ENCODE data around the gene IFNGR1. TPM values are rescaled to one million over a fixed set of nuclear protein-coding genes. Genes with fewer than 3 reads are reported as not detected.

The IFNGR1 gene
- total and polyA plus RNA-seq, 2 of the 13 experiments (the other 11 are each of a cell fraction or from before 2014, with no cell fraction given), result 82.8 to 87.8 TPM

- TF ChIP-seq HNRNPLL (IDR thresholded peaks at IDR 0.05; ENCODE audit: low read depth, low read length, poor library complexity, severe bottlenecking) (peak; percentile 87), ZNF800 (CRISPR knock-in tag; IDR thresholded peaks at IDR 0.05) (peak; percentile 56), TOPORS (CRISPR knock-in tag; IDR thresholded peaks at IDR 0.05) (0 out of 2 replicates have a peak, but pooled peaks have one; percentile 26), RFX5 (IDR thresholded peaks at IDR 0.05; ENCODE audit: low read depth, low read length) (peak; percentile 38; the same call in 1 of the 2 replicates), ZNF780A (CRISPR knock-in tag; IDR thresholded peaks at IDR 0.05) (0 out of 2 replicates have a peak, but pooled peaks have one; percentile 73), RFX3 (CRISPR knock-in tag; IDR thresholded peaks at IDR 0.05) (no peak), ZNF614 (CRISPR knock-in tag; IDR thresholded peaks at IDR 0.05; ENCODE audit: borderline replicate concordance) (peak; percentile 90), PPARG (CRISPR knock-in tag; conservative IDR thresholded peaks at IDR 0.05) (peak; percentile 89), NAIF1 (CRISPR knock-in tag; IDR thresholded peaks at IDR 0.05; ENCODE audit: borderline replicate concordance) (peak; percentile 87), ZSCAN21 (CRISPR knock-in tag; IDR thresholded peaks at IDR 0.05; ENCODE audit: borderline replicate concordance) (peak; percentile 99; the same call in 1 of the 2 replicates), SRSF1 (optimal IDR thresholded peaks at IDR 0.05; ENCODE audit: low read depth, low read length) (peak; percentile 41), ZNF234 (CRISPR knock-in tag; conservative IDR thresholded peaks at IDR 0.05) (peak; percentile 94), SIN3B (IDR thresholded peaks at IDR 0.05; ENCODE audit: low read length) (peak; percentile 42; the same call in 1 of the 2 replicates), HES4 (CRISPR knock-in tag; IDR thresholded peaks at IDR 0.05; ENCODE audit: borderline replicate concordance) (peak; percentile 88; the same call in 1 of the 2 replicates), CBFB (CRISPR knock-in tag; IDR thresholded peaks at IDR 0.05) (peak; percentile 92), ZNF205 (CRISPR knock-in tag; IDR thresholded peaks at IDR 0.05) (peak; percentile 65), CENPT (CRISPR knock-in tag; IDR thresholded peaks at IDR 0.05; ENCODE audit: low read depth) (no peak), ZNF790 (CRISPR knock-in tag; IDR thresholded peaks at IDR 0.05; ENCODE audit: borderline replicate concordance) (0 out of 2 replicates have a peak, but pooled peaks have one; percentile 76), ZNF891 (CRISPR knock-in tag; IDR thresholded peaks at IDR 0.05) (peak; percentile 98), ZNF598 (CRISPR knock-in tag; IDR thresholded peaks at IDR 0.05; ENCODE audit: borderline replicate concordance) (peak; percentile 99), HMG20B (CRISPR knock-in tag; conservative IDR thresholded peaks at IDR 0.05) (peak; percentile 43), SNAPC5 (CRISPR knock-in tag; IDR thresholded peaks at IDR 0.05; ENCODE audit: borderline replicate concordance) (peak; percentile 50; the same call in 1 of the 2 replicates), MTA3 (CRISPR knock-in tag; IDR thresholded peaks at IDR 0.05) (no peak), ZKSCAN5 (CRISPR knock-in tag; IDR thresholded peaks at IDR 0.05) (no peak)
- TF ChIP-seq, protein P1, sequence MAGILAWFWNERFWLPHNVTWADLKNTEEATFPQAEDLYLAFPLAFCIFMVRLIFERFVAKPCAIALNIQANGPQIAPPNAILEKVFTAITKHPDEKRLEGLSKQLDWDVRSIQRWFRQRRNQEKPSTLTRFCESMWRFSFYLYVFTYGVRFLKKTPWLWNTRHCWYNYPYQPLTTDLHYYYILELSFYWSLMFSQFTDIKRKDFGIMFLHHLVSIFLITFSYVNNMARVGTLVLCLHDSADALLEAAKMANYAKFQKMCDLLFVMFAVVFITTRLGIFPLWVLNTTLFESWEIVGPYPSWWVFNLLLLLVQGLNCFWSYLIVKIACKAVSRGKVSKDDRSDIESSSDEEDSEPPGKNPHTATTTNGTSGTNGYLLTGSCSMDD (CRISPR knock-in tag; IDR thresholded peaks at IDR 0.05), result no peak
- TF ChIP-seq, protein P2, sequence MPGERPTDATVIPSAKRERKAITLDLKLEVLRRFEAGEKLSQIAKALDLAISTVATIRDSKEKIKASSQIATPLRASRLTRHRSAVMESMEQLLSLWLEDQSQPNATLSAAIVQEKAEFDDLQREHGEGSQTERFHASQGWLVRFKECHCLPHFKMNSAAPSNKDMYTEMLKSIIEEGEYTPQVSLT (CRISPR knock-in tag; IDR thresholded peaks at IDR 0.05; ENCODE audit: borderline replicate concordance, low read depth), result no peak
- TF ChIP-seq, protein P3, sequence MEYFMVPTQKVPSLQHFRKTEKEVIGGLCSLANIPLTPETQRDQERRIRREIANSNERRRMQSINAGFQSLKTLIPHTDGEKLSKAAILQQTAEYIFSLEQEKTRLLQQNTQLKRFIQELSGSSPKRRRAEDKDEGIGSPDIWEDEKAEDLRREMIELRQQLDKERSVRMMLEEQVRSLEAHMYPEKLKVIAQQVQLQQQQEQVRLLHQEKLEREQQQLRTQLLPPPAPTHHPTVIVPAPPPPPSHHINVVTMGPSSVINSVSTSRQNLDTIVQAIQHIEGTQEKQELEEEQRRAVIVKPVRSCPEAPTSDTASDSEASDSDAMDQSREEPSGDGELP (IDR thresholded peaks at IDR 0.05; ENCODE audit: borderline replicate concordance, low read depth), result peak; percentile 36; the same call in 1 of the 2 replicates
Measured at GRCh38 chr6:137218917-137219663, at the start of gene IFNGR1 (continued).

All from HepG2 (cell line).